ENCODE measurements around the gene GALNT17. TPM values are rescaled to one million over a fixed set of nuclear protein-coding genes. Genes with fewer than 3 reads are reported as not detected.

GALNT17 gene
- total RNA-seq, 5 donors from 2014 or later (not counting 1 experiment from before 2014, with no cell fraction given), result 0.09 to 0.20 TPM; not detected in 3

GRCh38 chr7:71754828-71755227 lies 622.9 kb downstream of the GALNT17 start:
- ChIA-PET CTCF (no interaction called here), POLR2A (no interaction called here)
- DNase-seq (no peak), ATAC-seq (replicated peaks in 1 of 4) (no peak)
- H3K4me3 Mint-ChIP-seq, result no peak overlapping the region
- WGBS (ENCODE audit: insufficient coverage), result 92% methylated on average over 2 of the region's 4 CpGs
- Histone ChIP-seq H3K27me3 (replicated peaks in 1 of 2; ENCODE audit: control insufficient read depth in 2 of 2, extremely low read depth in 1 of 2, insufficient read depth in 2 of 2, low read length in 1 of 2) (peaks cover 0 to 22% of the 10 kb centered on the region in 2 experiments), H3K36me3 (ENCODE audit: control insufficient read depth in 2 of 2, extremely low read depth in 1 of 2, insufficient read depth in 1 of 2, low read length in 1 of 2) (no peaks in the 10 kb centered on the region), H3K4me3 (ENCODE audit: control insufficient read depth in 1 of 2, extremely low read depth in 1 of 2, low read length in 1 of 2) (no peak overlapping the region), H3K27ac (ENCODE audit: low read length) (no peak overlapping the region), H3K9me3 (no peaks in the 10 kb centered on the region), H3K4me1 (ENCODE audit: control insufficient read depth in 1 of 2, extremely low read depth in 1 of 2, insufficient read depth in 2 of 2, low read length in 2 of 2) (peaks cover 0 to 4% of the 10 kb centered on the region in 2 experiments)
- peaks cover 11 to 19% (median 12%) of the 10 kb centered on the region in 3 donors for H3K9me3 Mint-ChIP-seq
- H3K27ac Mint-ChIP-seq, result no peak overlapping the region
- H3K27me3 Mint-ChIP-seq, result peaks cover 16% of the 10 kb centered on the region in 2 donors
- no peaks in the 10 kb centered on the region for H3K36me3 Mint-ChIP-seq
- peaks cover 0 to 1% (median 0%) of the 10 kb centered on the region in 3 donors for H3K4me1 Mint-ChIP-seq

- Mint-ChIP-seq H3K27me3 (no peaks in the 10 kb centered on the region), H3K36me3 (no peaks in the 10 kb centered on the region), H3K9me3 (peaks cover 16 to 37% (median 25%) of the 10 kb centered on the region in 3 donors), H3K4me1 (no peaks in the 10 kb centered on the region), H3K4me3 (no peak overlapping the region), H3K27ac (no peak overlapping the region)
- no peaks in the 10 kb centered on the region for H3K27me3 ChIP-seq (replicated peaks in 1 of 2; ENCODE audit: control insufficient read depth in 2 of 2, extremely low read depth in 1 of 2, insufficient read depth in 2 of 2, low read length in 1 of 2)
- no peak overlapping the region for H3K27ac ChIP-seq (ENCODE audit: low read length)
- H3K4me3 ChIP-seq (ENCODE audit: control insufficient read depth in 1 of 2, extremely low read depth in 1 of 2, low read length in 1 of 2), result no peak overlapping the region
- CTCF ChIA-PET, result no interaction called here
- no peaks in the 10 kb centered on the region for H3K4me1 ChIP-seq (ENCODE audit: control insufficient read depth in 1 of 2, extremely low read depth in 1 of 2, insufficient read depth in 2 of 2, low read length in 2 of 2)
- H3K36me3 ChIP-seq (ENCODE audit: control insufficient read depth in 2 of 2, extremely low read depth in 1 of 2, insufficient read depth in 1 of 2, low read length in 1 of 2), result no peaks in the 10 kb centered on the region
- POLR2A ChIA-PET, result no interaction called here
- no peak for ATAC-seq (replicated peaks in 1 of 4)
- H3K9me3 ChIP-seq, result no peaks in the 10 kb centered on the region
- no peak for DNase-seq
Observed at GRCh38 chr7:71761336-71761735, 629.4 kb downstream of the GALNT17 start.
